Tibial artery (tissue), 4 donors: ENCODE results near the gene ELOVL4.

ENCODE experiments used
- DNase-seq, 2 donors: peaks; one replicate each; pipeline ENCODE4 v3.0.0-alpha.2; 2019
- H3K27ac ChIP-seq, 2 donors: fragments of 200-600 bp; sonication (generic) in 1 of 2; 1 replicate in 1 of 2; 2 replicates in 1 of 2; pipeline ENCODE4 v1.5.1; 2018 to 2019; ENCODE audit warnings: mild to moderate bottlenecking in 1 of 2
- H3K27me3 ChIP-seq, 2 donors: fragments of 200-600 bp; sonication (generic) in 1 of 2; one replicate each; pipeline versions ENCODE4 v1.5.1 to v1.6.0; 2016 to 2019
- H3K36me3 ChIP-seq, 3 donors: fragments of 200-600 bp; sonication (generic) in 2 of 3; one replicate each; pipeline ENCODE4 v1.5.1; 2016 to 2019; ENCODE audit warnings: mild to moderate bottlenecking in 2 of 3
- H3K4me1 ChIP-seq, 4 donors: fragments of 200-600 bp; sonication (generic) in 2 of 4; 1 replicate in 3 of 4; 2 replicates in 1 of 4; pipeline ENCODE4 v1.5.1; 2016 to 2019
- H3K4me3 ChIP-seq, 2 donors: fragments of 200-600 bp; sonication (generic) in 1 of 2; 1 replicate in 1 of 2; 2 replicates in 1 of 2; pipeline ENCODE4 v1.5.1; 2018 to 2019; ENCODE audit warnings: mild to moderate bottlenecking in 2 of 2
- H3K9me3 ChIP-seq, 3 donors: fragments of 200-600 bp; sonication (generic) in 1 of 3; one replicate each; pipeline ENCODE4 v1.5.1; 2016 to 2019
- intact Hi-C: fragments of 100-400 bp; cut with DNase I; formaldehyde crosslinking; loops from one replicate; pipeline ENCODE4 v1.15.0; 2023; ENCODE audit warnings: low total_unique reads
- TF ChIP-seq, protein P1 (sequence below), 2 experiments: fragments of 200-600 bp in 1 of 2; fragments of 450-650 bp in 1 of 2; IDR thresholded peaks; one replicate each; pipeline ENCODE4 v1.5.1; 2017 to 2019; ENCODE audit warnings: antibody characterized with exemption in 2 of 2, mild to moderate bottlenecking in 1 of 2, moderate library complexity in 1 of 2

Gene ELOVL4

DNA sequence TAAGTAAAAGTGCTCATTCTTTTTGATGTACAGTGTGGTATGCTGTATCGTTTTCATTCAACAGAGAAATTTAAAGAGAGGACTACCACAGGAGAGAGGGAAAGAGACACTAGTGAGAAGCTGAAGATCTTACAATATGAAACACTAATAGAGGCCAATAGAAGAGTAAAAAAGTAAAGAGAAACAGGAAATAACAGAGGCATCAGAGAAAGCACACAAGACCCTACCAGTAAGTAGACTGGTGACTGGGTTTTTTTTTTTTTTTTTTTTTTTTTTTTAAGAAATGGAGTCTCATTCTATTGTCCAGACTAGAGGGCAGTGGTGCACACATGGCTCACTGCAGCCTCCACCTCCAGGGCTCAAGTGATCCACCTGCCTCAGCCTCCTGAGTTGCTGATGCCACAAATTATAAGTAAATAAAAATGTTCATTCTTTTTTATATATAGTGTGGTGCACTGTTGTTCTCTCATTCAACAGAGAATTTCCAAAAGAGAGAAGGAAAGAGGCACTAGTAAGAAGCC, 18.8 kb downstream of the ELOVL4 start:
- intact Hi-C loops, result no loop called here
- Histone ChIP-seq H3K4me3 (no peak overlapping the region), H3K9me3 (no peaks in the 10 kb centered on the region), H3K27me3 (no peaks in the 10 kb centered on the region), H3K27ac (no peak overlapping the region), H3K4me1 (no peaks in the 10 kb centered on the region), H3K36me3 (no peaks in the 10 kb centered on the region)
- no peak for DNase-seq
- TF ChIP-seq, protein P1, sequence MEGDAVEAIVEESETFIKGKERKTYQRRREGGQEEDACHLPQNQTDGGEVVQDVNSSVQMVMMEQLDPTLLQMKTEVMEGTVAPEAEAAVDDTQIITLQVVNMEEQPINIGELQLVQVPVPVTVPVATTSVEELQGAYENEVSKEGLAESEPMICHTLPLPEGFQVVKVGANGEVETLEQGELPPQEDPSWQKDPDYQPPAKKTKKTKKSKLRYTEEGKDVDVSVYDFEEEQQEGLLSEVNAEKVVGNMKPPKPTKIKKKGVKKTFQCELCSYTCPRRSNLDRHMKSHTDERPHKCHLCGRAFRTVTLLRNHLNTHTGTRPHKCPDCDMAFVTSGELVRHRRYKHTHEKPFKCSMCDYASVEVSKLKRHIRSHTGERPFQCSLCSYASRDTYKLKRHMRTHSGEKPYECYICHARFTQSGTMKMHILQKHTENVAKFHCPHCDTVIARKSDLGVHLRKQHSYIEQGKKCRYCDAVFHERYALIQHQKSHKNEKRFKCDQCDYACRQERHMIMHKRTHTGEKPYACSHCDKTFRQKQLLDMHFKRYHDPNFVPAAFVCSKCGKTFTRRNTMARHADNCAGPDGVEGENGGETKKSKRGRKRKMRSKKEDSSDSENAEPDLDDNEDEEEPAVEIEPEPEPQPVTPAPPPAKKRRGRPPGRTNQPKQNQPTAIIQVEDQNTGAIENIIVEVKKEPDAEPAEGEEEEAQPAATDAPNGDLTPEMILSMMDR (IDR thresholded peaks at IDR 0.05), result no peak

DNA sequence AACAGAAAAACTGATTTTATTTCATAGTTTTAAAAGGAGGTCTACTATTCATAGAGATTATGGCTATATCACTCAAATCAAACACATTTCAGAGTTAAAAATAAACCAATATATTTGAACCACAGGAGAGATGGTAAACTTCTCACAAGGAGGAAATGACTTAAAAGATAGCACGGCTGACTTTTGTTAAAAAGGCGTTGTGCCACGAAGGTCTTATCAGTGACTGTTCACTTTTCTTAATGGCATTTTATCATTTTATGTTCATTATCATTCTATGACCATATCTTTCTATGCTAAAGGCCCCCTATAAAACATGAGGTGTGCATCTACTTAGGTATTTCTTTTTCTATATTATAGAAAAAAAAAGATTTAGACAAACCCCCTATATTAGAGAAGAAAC, 19.6 kb downstream of the ELOVL4 start:
- H3K36me3 ChIP-seq, result no peaks in the 10 kb centered on the region
- TF ChIP-seq, protein P1 (IDR thresholded peaks at IDR 0.05), result no peak
- no peak for DNase-seq
- intact Hi-C loops, result no loop called here
- no peak overlapping the region for H3K4me3 ChIP-seq
- no peaks in the 10 kb centered on the region for H3K4me1 ChIP-seq
- H3K27me3 ChIP-seq, result no peaks in the 10 kb centered on the region
- H3K9me3 ChIP-seq, result no peaks in the 10 kb centered on the region
- no peak overlapping the region for H3K27ac ChIP-seq

DNA sequence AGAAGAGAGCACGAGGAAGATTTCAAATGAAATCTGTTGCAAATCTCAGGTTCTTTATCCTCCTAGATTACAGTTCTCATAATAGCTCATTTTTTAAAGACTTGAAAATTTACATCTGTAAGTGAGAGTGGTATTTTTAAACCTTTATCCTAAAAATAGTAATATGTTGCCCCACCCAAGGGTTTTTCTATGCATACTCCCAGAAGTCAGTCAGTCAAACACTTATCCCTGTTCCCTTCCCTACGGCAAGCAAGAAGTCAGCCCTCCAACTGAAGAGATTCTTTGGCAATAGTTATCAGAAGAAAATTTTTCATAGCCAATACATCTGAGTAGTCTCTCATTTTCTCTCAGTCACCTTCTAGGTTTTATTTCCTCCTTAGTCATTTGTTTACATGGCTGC, 24.1 kb downstream of the ELOVL4 start:
- no peaks in the 10 kb centered on the region for H3K9me3 ChIP-seq
- no peaks in the 10 kb centered on the region for H3K4me1 ChIP-seq
- H3K36me3 ChIP-seq, result peaks cover 0 to 10% (median 0%) of the 10 kb centered on the region in 3 donors
- H3K27me3 ChIP-seq, result no peaks in the 10 kb centered on the region
- H3K27ac ChIP-seq, result no peak overlapping the region
- intact Hi-C loops, result no loop called here
- TF ChIP-seq, protein P1 (IDR thresholded peaks at IDR 0.05), result no peak
- no peak overlapping the region for H3K4me3 ChIP-seq
- DNase-seq, result no peak

DNA sequence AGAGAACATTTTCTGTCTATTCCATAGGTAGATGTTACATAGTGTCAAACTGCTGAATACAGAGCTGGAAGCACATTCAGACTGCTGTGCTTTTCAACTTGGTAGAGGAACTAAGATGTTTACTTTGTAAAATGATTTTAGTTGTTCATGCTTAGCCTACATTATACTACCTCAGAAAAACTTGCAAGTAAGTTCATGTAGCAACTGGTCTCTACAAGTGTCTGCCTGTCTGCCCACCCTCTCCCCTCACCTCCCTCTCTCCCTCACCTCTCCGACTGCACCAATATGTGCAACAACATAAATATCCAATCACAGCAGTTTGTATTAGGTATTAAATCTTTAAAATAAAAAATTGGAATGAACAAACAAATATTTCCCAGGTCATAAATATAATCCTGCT, 25.3 kb downstream of the ELOVL4 start:
- TF ChIP-seq, protein P1 (IDR thresholded peaks at IDR 0.05), result no peak
- no peak for DNase-seq
- Histone ChIP-seq H3K4me3 (no peak overlapping the region), H3K27me3 (no peaks in the 10 kb centered on the region), H3K9me3 (no peaks in the 10 kb centered on the region), H3K36me3 (peaks cover 0 to 10% (median 0%) of the 10 kb centered on the region in 3 donors), H3K27ac (no peak overlapping the region), H3K4me1 (no peaks in the 10 kb centered on the region)
- intact Hi-C loops, result no loop called here

DNA sequence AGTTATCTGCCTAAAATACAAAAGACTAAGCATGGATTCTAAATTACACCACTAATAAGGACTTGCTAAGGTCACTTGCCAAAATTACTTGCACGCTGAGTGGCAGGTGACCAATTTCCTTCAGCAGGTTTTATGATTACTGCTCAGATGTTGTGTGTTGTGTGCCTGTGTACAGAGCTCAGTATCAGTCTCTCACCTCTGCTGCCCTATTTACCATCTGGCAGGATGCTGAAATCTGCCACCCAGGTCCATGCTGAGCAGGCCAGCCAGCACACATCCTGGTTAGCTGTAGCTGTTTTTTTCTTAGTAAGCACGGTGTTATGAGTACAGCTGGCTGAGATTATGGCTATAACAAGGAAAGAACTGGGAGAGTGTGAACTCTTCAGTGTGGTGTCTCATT, 34.0 kb downstream of the ELOVL4 start:
- Histone ChIP-seq H3K27ac (no peak overlapping the region), H3K4me3 (no peak overlapping the region), H3K36me3 (peaks cover 0 to 3% (median 0%) of the 10 kb centered on the region in 3 donors), H3K9me3 (no peaks in the 10 kb centered on the region), H3K27me3 (no peaks in the 10 kb centered on the region), H3K4me1 (no peaks in the 10 kb centered on the region)
- DNase-seq, result no peak
- intact Hi-C loops, result no loop called here
- TF ChIP-seq, protein P1 (IDR thresholded peaks at IDR 0.05), result no peak

DNA sequence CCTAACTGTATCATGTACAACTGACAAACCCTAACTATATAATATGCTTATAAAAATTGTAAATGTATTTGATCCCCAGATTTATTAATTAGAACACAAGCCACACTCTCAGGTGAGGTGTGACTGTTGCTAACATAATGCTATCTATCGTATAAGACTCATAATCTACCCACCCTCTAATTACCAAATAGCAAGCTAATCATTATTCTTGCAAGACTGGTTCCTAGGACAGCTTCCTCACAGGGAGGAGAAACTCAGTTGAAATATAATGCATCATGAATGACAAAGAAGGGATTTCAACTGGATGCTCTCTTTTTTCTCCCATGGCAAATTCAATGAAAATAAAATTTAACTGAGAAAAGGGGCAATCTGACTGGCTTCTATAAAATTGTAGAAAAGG, 35.4 kb downstream of the ELOVL4 start:
- intact Hi-C loops, result no loop called here
- Histone ChIP-seq H3K9me3 (no peaks in the 10 kb centered on the region), H3K36me3 (peaks cover 0 to 3% (median 0%) of the 10 kb centered on the region in 3 donors), H3K4me3 (no peak overlapping the region), H3K4me1 (no peaks in the 10 kb centered on the region), H3K27me3 (no peaks in the 10 kb centered on the region), H3K27ac (no peak overlapping the region)
- no peak for DNase-seq
- TF ChIP-seq, protein P1 (IDR thresholded peaks at IDR 0.05), result no peak
